HPDE6-E6E7 (cell line): ENCODE data around the gene SBNO1.
A peak's percentile ranks its signal among the peaks of the same experiment; 100 is the strongest.
"Not testable (repeated sequence)": the region's sequence is repeated elsewhere in the genome, so short reads cannot be mapped to it uniquely, and the experiment has no call there.

Source experiments
- DNase-seq: peaks from one replicate; pipeline ENCODE4 v3.0.0; 2011; ENCODE audit warnings: missing footprints; ENCODE audit errors: extremely low spot score

SBNO1 gene

GRCh38 chr12:123364532-123365024 lies at the start of gene SBNO1:
TSS of gene SBNO1 (minus strand) at chr12:123364847. CDS start at chr12:123350441, 14,406 bp downstream.
- peak; percentile 68 for DNase-seq

- no peak for DNase-seq
Measured at GRCh38 chr12:123410041-123410412, 45.4 kb upstream of the SBNO1 start.

GRCh38 chr12:123409284-123410040 lies 44.8 kb upstream of the SBNO1 start:
- DNase-seq = not testable (repeated sequence)

GRCh38 chr12:123408619-123409018 lies 44.0 kb upstream of the SBNO1 start:
- not testable (repeated sequence) for DNase-seq

GRCh38 chr12:123407934-123408333 lies 43.3 kb upstream of the SBNO1 start:
- not testable (repeated sequence) for DNase-seq

- not testable (repeated sequence) for DNase-seq
Measured at GRCh38 chr12:123407269-123407668, 42.6 kb upstream of the SBNO1 start.

- no peak for DNase-seq
Measured at GRCh38 chr12:123404581-123404980, 39.9 kb upstream of the SBNO1 start.

GRCh38 chr12:123401753-123402683 lies 37.4 kb upstream of the SBNO1 start:
- DNase-seq = no peak

- DNase-seq = no peak
Measured at GRCh38 chr12:123399255-123399617, 34.6 kb upstream of the SBNO1 start.

GRCh38 chr12:123398550-123399254 lies 34.1 kb upstream of the SBNO1 start:
- no peak for DNase-seq

GRCh38 chr12:123398177-123398549 lies 33.5 kb upstream of the SBNO1 start:
- DNase-seq = no peak

GRCh38 chr12:123397400-123397799 lies 32.8 kb upstream of the SBNO1 start:
- DNase-seq = no peak

- no peak for DNase-seq
Measured at GRCh38 chr12:123396954-123397353, 32.3 kb upstream of the SBNO1 start.

- no peak for DNase-seq
Measured at GRCh38 chr12:123396543-123396942, 31.9 kb upstream of the SBNO1 start.

- DNase-seq = no peak
Measured at GRCh38 chr12:123395236-123395635, 30.6 kb upstream of the SBNO1 start.

- no peak for DNase-seq
Measured at GRCh38 chr12:123393747-123394146, 29.1 kb upstream of the SBNO1 start.

GRCh38 chr12:123391546-123392343 lies 27.1 kb upstream of the SBNO1 start:
- DNase-seq = no peak

- DNase-seq = no peak
Measured at GRCh38 chr12:123390498-123391426, 26.1 kb upstream of the SBNO1 start.

GRCh38 chr12:123389560-123390351 lies 25.1 kb upstream of the SBNO1 start:
- peak; percentile 54 for DNase-seq
